PC-9 (cell line): ENCODE data around the gene DGKD. TPM values are rescaled to one million over a fixed set of nuclear protein-coding genes. Genes with fewer than 3 reads are reported as not detected.

ENCODE experiments used
- BruUV-seq: library from RNA; stranded (reverse); fragments of 400-500 nt; replicated peaks from 2 replicates; lab custom pipeline; 2021; lab: Mats Ljungman, UMichigan
- CTCF ChIA-PET: fragments of 300-600 bp; sonication (Branson Sonifier 250); formaldehyde crosslinking; loops from one replicate; lab custom pipeline; 2022; ENCODE audit warnings: antibody characterized with exemption; lab: Charles Lee
- POLR2A ChIA-PET: fragments of 300-600 bp; sonication (Branson Sonifier 250); formaldehyde crosslinking; loops from one replicate; lab custom pipeline; 2022; ENCODE audit warnings: antibody characterized with exemption; ENCODE audit not compliant: unreplicated experiment; lab: Charles Lee
- DNase-seq, 2 experiments: peaks; one replicate each; pipeline versions ENCODE4 v3.0.0 to v3.0.0-alpha.2; 2015 to 2022; ENCODE audit warnings: mixed read lengths in 1 of 2
- H2AFZ ChIP-seq: fragments of 200-600 bp; sonication (generic); 2 replicates; pipeline ENCODE4 v1.8.1; 2017; ENCODE audit warnings: antibody characterized with exemption
- H3F3A ChIP-seq: fragments of 200-600 bp; sonication (generic); 2 replicates; pipeline ENCODE4 v1.8.1; 2017; ENCODE audit warnings: antibody characterized with exemption, mild to moderate bottlenecking, low read depth; ENCODE audit not compliant: insufficient read depth
- H3K27ac ChIP-seq: fragments of 200-600 bp; sonication (generic); 2 replicates; pipeline ENCODE4 v1.6.1; 2016; ENCODE audit warnings: mixed run types
- H3K27me3 ChIP-seq: fragments of 200-600 bp; sonication (generic); 2 replicates; pipeline ENCODE4 v1.6.1; 2016; ENCODE audit warnings: low read depth, mixed run types; ENCODE audit not compliant: insufficient read depth
- H3K36me3 ChIP-seq: fragments of 200-600 bp; sonication (generic); 2 replicates; pipeline ENCODE4 v1.6.1; 2016; ENCODE audit warnings: low read depth, mixed run types
- H3K4me1 ChIP-seq: fragments of 200-600 bp; sonication (generic); replicated peaks from 2 replicates; pipeline ENCODE4 v1.6.1; 2016; ENCODE audit warnings: mixed run types; ENCODE audit not compliant: insufficient read depth
- H3K4me2 ChIP-seq: fragments of 200-600 bp; sonication (generic); 2 replicates; pipeline ENCODE4 v1.6.1; 2017; ENCODE audit warnings: mixed run types
- H3K4me3 ChIP-seq: fragments of 200-600 bp; sonication (generic); 2 replicates; pipeline ENCODE4 v1.6.1; 2016; ENCODE audit warnings: mixed run types
- H3K79me2 ChIP-seq: fragments of 200-600 bp; sonication (generic); 2 replicates; pipeline ENCODE4 v1.6.1; 2017; ENCODE audit warnings: low read depth, mixed run types
- H3K9me2 ChIP-seq: fragments of 200-600 bp; sonication (generic); 2 replicates; pipeline ENCODE4 v1.8.1; 2017; ENCODE audit warnings: mild to moderate bottlenecking; ENCODE audit not compliant: insufficient read depth
- H3K9me3 ChIP-seq: fragments of 200-600 bp; sonication (generic); 2 replicates; pipeline ENCODE4 v1.8.1; 2016; ENCODE audit warnings: low read depth; ENCODE audit not compliant: insufficient read depth
- H4K20me1 ChIP-seq: fragments of 200-600 bp; sonication (generic); 2 replicates; pipeline ENCODE4 v1.8.1; 2017; ENCODE audit not compliant: insufficient read depth
- EZH2 ChIP-seq: fragments of 200-600 bp; sonication (generic); IDR thresholded peaks from 2 replicates; pipeline ENCODE4 v1.8.0; 2017; ENCODE audit warnings: antibody characterized with exemption, low read depth
- intact Hi-C: fragments of 100-400 bp; cut with micrococcal nuclease; formaldehyde crosslinking; loops from one replicate; pipeline ENCODE4 v1.10.0; 2022; ENCODE audit not compliant: unreplicated experiment
- total RNA-seq: library from RNA; stranded (reverse); gene quantifications from 2 replicates; pipeline ENCODE4 v1.2.3, GENCODE V29; 2021
- TF ChIP-seq, protein P1 (sequence below): fragments of 200-600 bp; sonication (generic); conservative IDR thresholded peaks from 2 replicates; pipeline ENCODE4 v1.6.1; 2017; ENCODE audit warnings: mixed run types, antibody characterized with exemption, mild to moderate bottlenecking, moderate library complexity

The DGKD gene
- total RNA-seq, 1 experiment from 2014 or later, result 59.5 TPM

DNA sequence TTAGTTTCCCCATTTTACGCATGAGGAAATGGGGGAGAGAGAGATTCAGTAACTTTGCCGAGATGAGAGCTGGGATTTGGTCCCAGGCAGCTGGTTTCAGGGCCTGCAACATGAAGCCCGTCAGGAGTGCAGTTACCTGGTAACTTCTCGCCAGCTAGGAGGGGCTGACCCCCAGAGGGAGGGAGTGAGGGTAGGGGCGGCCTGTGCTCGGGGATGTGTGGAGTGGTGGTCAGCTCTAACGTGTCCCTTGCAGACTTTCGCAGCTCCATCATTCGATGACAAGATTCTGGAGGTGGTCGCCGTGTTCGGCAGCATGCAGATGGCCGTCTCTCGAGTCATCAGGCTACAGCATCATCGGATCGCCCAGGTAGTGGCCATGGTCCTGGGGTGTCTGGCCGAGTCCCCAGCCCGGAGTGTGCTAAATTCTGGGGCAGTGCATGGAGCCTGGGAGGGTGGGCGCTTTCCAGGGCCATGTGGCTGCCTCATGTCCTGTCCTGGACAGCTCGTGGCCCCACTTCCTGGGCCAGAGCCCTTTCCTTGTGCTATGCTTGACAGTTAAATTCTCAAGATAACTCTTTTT lies 103.8 kb downstream of the DGKD start:
- Histone ChIP-seq H2AFZ (no peak overlapping the region), H3K4me1 (no peaks in the 10 kb centered on the region), H3K9me3 (no peaks in the 10 kb centered on the region), H3K27me3 (no peaks in the 10 kb centered on the region), H3K79me2 (no peaks in the 10 kb centered on the region), H3K27ac (no peak overlapping the region), H3K4me2 (no peak overlapping the region), H3K4me3 (no peak overlapping the region), H4K20me1 (no peaks in the 10 kb centered on the region), H3K36me3 (peaks cover 45% of the 10 kb centered on the region; the same call in 1 of the 2 replicates), H3F3A (no peaks in the 10 kb centered on the region), H3K9me2 (no peaks in the 10 kb centered on the region)
- POLR2A ChIA-PET, result no interaction called here
- no peak for DNase-seq
- TF ChIP-seq, protein P1, sequence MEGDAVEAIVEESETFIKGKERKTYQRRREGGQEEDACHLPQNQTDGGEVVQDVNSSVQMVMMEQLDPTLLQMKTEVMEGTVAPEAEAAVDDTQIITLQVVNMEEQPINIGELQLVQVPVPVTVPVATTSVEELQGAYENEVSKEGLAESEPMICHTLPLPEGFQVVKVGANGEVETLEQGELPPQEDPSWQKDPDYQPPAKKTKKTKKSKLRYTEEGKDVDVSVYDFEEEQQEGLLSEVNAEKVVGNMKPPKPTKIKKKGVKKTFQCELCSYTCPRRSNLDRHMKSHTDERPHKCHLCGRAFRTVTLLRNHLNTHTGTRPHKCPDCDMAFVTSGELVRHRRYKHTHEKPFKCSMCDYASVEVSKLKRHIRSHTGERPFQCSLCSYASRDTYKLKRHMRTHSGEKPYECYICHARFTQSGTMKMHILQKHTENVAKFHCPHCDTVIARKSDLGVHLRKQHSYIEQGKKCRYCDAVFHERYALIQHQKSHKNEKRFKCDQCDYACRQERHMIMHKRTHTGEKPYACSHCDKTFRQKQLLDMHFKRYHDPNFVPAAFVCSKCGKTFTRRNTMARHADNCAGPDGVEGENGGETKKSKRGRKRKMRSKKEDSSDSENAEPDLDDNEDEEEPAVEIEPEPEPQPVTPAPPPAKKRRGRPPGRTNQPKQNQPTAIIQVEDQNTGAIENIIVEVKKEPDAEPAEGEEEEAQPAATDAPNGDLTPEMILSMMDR, result no peak
- no peak for TF ChIP-seq EZH2
- CTCF ChIA-PET, result no interaction called here
- no TSS peak for BruUV-seq
- intact Hi-C loops, result no loop called here

DNA sequence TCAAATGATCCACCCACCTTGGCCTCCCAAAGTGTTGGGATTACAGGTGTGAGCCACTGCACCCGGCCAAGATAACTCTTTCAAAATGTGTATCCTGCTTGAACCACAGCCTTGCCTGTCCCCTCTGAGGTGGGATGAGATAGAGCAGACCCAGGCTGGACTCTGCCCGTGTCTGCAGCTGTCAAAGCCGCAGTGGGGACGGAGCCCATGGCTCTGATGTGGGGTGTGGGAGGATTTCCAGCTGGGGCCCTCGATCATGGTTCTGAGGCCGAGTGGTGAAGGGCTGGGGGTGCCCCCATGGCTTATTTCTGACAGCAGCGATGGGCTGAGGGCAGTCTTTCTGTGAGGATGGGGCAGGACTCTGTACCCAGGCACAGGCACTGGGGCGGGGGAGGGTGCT lies 104.5 kb downstream of the DGKD start:
- no peaks in the 10 kb centered on the region for H3K9me3 ChIP-seq
- H3K9me2 ChIP-seq, result no peaks in the 10 kb centered on the region
- H3K36me3 ChIP-seq, result peaks cover 45% of the 10 kb centered on the region; the same call in 1 of the 2 replicates
- H2AFZ ChIP-seq, result no peak overlapping the region
- H4K20me1 ChIP-seq, result no peaks in the 10 kb centered on the region
- TF ChIP-seq EZH2, result no peak
- TF ChIP-seq, protein P1, result no peak
- ChIA-PET POLR2A (no interaction called here), CTCF (no interaction called here)
- no peak overlapping the region for H3K27ac ChIP-seq
- H3F3A ChIP-seq, result no peaks in the 10 kb centered on the region
- H3K79me2 ChIP-seq, result no peaks in the 10 kb centered on the region
- H3K4me2 ChIP-seq, result no peak overlapping the region
- no peak for DNase-seq
- BruUV-seq, result no TSS peak
- no peaks in the 10 kb centered on the region for H3K27me3 ChIP-seq
- no peaks in the 10 kb centered on the region for H3K4me1 ChIP-seq
- H3K4me3 ChIP-seq, result no peak overlapping the region
- intact Hi-C loops, result no loop called here

DNA sequence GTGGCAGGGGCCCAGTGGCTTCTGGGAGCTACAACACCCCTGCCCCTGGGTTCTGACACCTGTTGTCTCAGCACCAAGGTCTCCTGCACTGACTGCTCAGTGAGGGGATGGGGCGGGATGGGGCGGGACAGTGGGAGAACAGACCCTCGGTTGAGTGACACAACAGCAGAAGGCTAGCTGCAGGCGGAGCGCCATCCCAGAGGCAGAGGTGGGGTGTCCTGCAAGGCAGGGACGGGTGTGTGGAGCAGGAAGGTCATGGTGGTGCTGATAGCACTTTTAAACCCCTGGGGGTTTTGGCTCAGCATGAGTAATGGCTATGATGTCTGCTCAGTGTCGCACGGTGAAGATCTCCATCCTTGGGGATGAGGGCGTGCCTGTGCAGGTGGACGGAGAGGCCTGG lies 105.1 kb downstream of the DGKD start:
- BruUV-seq, result no TSS peak
- H3K36me3 ChIP-seq, result peaks cover 39% of the 10 kb centered on the region; the same call in 1 of the 2 replicates
- CTCF ChIA-PET, result interaction anchor here (0.6 kb wide), 1 partner anchor 208 kb away, joined by 4 read pairs; the partner anchor contains the start of gene ATG16L1

More for the DNA sequence above, 105.1 kb downstream of the DGKD start:
- H3K79me2 ChIP-seq, result no peaks in the 10 kb centered on the region
- H3K4me3 ChIP-seq, result no peak overlapping the region
- no peak overlapping the region for H2AFZ ChIP-seq
- H3K9me3 ChIP-seq, result no peaks in the 10 kb centered on the region
- POLR2A ChIA-PET, result no interaction called here
- no peaks in the 10 kb centered on the region for H3K27me3 ChIP-seq
- H4K20me1 ChIP-seq, result no peaks in the 10 kb centered on the region
- H3K9me2 ChIP-seq, result no peaks in the 10 kb centered on the region
- no peaks in the 10 kb centered on the region for H3F3A ChIP-seq
- no peak overlapping the region for H3K4me2 ChIP-seq
- TF ChIP-seq, protein P1, result no peak
- TF ChIP-seq EZH2, result no peak
- H3K4me1 ChIP-seq, result no peaks in the 10 kb centered on the region
- H3K27ac ChIP-seq, result no peak overlapping the region
- DNase-seq, result no peak
- intact Hi-C loops, result no loop called here
